AG09319 (cell line): ENCODE results near the gene PI4K2B.
"Not testable (repeated sequence)": the region's sequence is repeated elsewhere in the genome, so short reads cannot be mapped to it uniquely, and the experiment has no call there.

ENCODE experiments used
- DNase-seq: peaks from one replicate; pipeline ENCODE4 v3.0.0-alpha.2; 2010; ENCODE audit warnings: low read depth; ENCODE audit errors: extremely low read depth
- CTCF ChIP-seq: IDR thresholded peaks from 2 replicates; pipeline ENCODE4 v1.5.1; 2011; ENCODE audit warnings: low read depth, mild to moderate bottlenecking, inconsistent platforms, low read length, moderate library complexity

PI4K2B gene

GRCh38 chr4:25212822-25213221 lies 21.0 kb upstream of the PI4K2B start:
- no peak for TF ChIP-seq CTCF
- DNase-seq = no peak

- no peak for DNase-seq
- TF ChIP-seq CTCF = no peak
These were observed 20.4 kb upstream of the PI4K2B start for GRCh38 chr4:25213347-25213979.

- not testable (repeated sequence) for DNase-seq
These were observed 19.1 kb upstream of the PI4K2B start for GRCh38 chr4:25214750-25215149.

GRCh38 chr4:25215511-25215910 lies 18.3 kb upstream of the PI4K2B start:
- TF ChIP-seq CTCF = no peak
- no peak for DNase-seq

GRCh38 chr4:25221377-25221776 lies 12.5 kb upstream of the PI4K2B start:
- no peak for DNase-seq
- TF ChIP-seq CTCF = no peak

GRCh38 chr4:25223802-25224375 lies 9.9 kb upstream of the PI4K2B start:
- no peak for DNase-seq
- no peak for TF ChIP-seq CTCF

GRCh38 chr4:25229804-25230203 lies 4.0 kb upstream of the PI4K2B start:
- no peak for TF ChIP-seq CTCF
- no peak for DNase-seq

- no peak for TF ChIP-seq CTCF
- DNase-seq = no peak
These were observed 639 bp upstream of the PI4K2B start for GRCh38 chr4:25233194-25233593.
